Endothelial cell of umbilical vein (primary cell): ENCODE data around the gene CACNA1C. TPM values are rescaled to one million over a fixed set of nuclear protein-coding genes. Genes with fewer than 3 reads are reported as not detected.

Source experiments
- BruUV-seq: library from RNA; stranded (reverse); fragments of 400-500 nt; replicated peaks from 2 replicates; lab custom pipeline; 2021; lab: Mats Ljungman, UMichigan
- CTCF ChIA-PET: fragments of 300-600, 350-600 bp; sonication (Branson Sonifier 250); formaldehyde crosslinking; loops from one replicate; lab custom pipeline; 2021; ENCODE audit warnings: antibody characterized with exemption, inconsistent platforms; lab: Charles Lee
- POLR2A ChIA-PET: fragments of 300-600, 350-600 bp; sonication (Branson Sonifier 250); formaldehyde crosslinking; loops from one replicate; lab custom pipeline; 2021; ENCODE audit warnings: antibody characterized with exemption, inconsistent platforms; lab: Charles Lee
- DNase-seq: peaks from one replicate; pipeline ENCODE4 v3.0.0-alpha.2; 2011; ENCODE audit warnings: low read depth, low spot score
- FAIRE-seq: peaks from 2 replicates; lab custom pipeline; 2011; peaks lifted over from hg19 to GRCh38; lab: Jason Lieb, UNC
- H2AFZ ChIP-seq: 2 replicates; pipeline ENCODE4 v1.6.0; 2012; ENCODE audit warnings: low read depth, low read length, control low read depth, inconsistent platforms
- H3K27ac ChIP-seq: 2 replicates; pipeline ENCODE4 v1.5.1; 2011; ENCODE audit warnings: low read depth, mild to moderate bottlenecking, control low read depth, low read length, moderate library complexity; ENCODE audit not compliant: insufficient read depth
- H3K27me3 ChIP-seq, 2 experiments: 2 replicates each; pipeline versions ENCODE4 v1.6.0 to v1.6.1; 2011; ENCODE audit warnings: low read length in 2 of 2, mixed read lengths in 1 of 2; ENCODE audit not compliant: control insufficient read depth in 2 of 2, insufficient read depth in 2 of 2
- H3K36me3 ChIP-seq, 2 experiments: 2 replicates in 1 of 2; 3 replicates in 1 of 2; pipeline ENCODE4 v1.5.1; 2011; ENCODE audit warnings: low read length in 2 of 2, mild to moderate bottlenecking in 1 of 2, moderate library complexity in 1 of 2; ENCODE audit not compliant: control insufficient read depth in 2 of 2, insufficient read depth in 2 of 2; ENCODE audit errors: extremely low read depth in 1 of 2
- H3K4me1 ChIP-seq: 3 replicates; pipeline ENCODE4 v1.5.1; 2011; ENCODE audit warnings: mild to moderate bottlenecking, low read length; ENCODE audit not compliant: control insufficient read depth, insufficient read depth; ENCODE audit errors: extremely low read depth
- H3K4me2 ChIP-seq: 2 replicates; pipeline ENCODE4 v1.6.1; 2011; ENCODE audit warnings: low read length, control low read depth, mixed read lengths; ENCODE audit not compliant: insufficient read depth
- H3K4me3 ChIP-seq, 3 experiments: fragments of 200-600 bp in 1 of 3; sonication (generic), shearing (Covaris generic) in 1 of 3; replicated peaks in 1 of 3; 2 replicates each; pipeline ENCODE4 v1.5.1; 2011 to 2016; ENCODE audit warnings: control low read depth in 3 of 3, low read length in 3 of 3, mild to moderate bottlenecking in 2 of 3, inconsistent platforms in 1 of 3, low read depth in 1 of 3, moderate library complexity in 1 of 3; ENCODE audit not compliant: insufficient read depth in 1 of 3
- H3K79me2 ChIP-seq: 2 replicates; pipeline ENCODE4 v1.6.0; 2012; ENCODE audit warnings: low read length, inconsistent platforms; ENCODE audit not compliant: control insufficient read depth, insufficient read depth
- H3K9ac ChIP-seq: replicated peaks from 2 replicates; pipeline ENCODE3; 2011; ENCODE audit warnings: low read length, control low read depth; ENCODE audit not compliant: insufficient read depth; ENCODE audit errors: extremely low read depth
- H3K9me1 ChIP-seq: replicated peaks from 3 replicates; pipeline ENCODE4 v1.6.0; 2011; ENCODE audit warnings: mild to moderate bottlenecking, low read length; ENCODE audit not compliant: control insufficient read depth, insufficient read depth; ENCODE audit errors: extremely low read depth
- H3K9me3 ChIP-seq: replicated peaks from 2 replicates; pipeline ENCODE4 v1.5.1; 2012; ENCODE audit warnings: low read length, inconsistent platforms; ENCODE audit not compliant: control insufficient read depth, insufficient read depth
- H4K20me1 ChIP-seq: replicated peaks from 2 replicates; pipeline ENCODE3; 2011; ENCODE audit warnings: mild to moderate bottlenecking, low read length; ENCODE audit not compliant: control insufficient read depth, insufficient read depth; ENCODE audit errors: extremely low read depth
- CTCF ChIP-seq, 2 donors: IDR thresholded peaks; 1 replicate in 1 of 2; 2 replicates in 1 of 2; pipeline ENCODE4 v1.5.1; 2011; ENCODE audit warnings: low read length in 2 of 2, mild to moderate bottlenecking in 2 of 2, moderate library complexity in 2 of 2, control low read depth in 1 of 2, inconsistent platforms in 1 of 2, low read depth in 1 of 2; ENCODE audit not compliant: insufficient read depth in 1 of 2; ENCODE audit errors: extremely low read depth in 1 of 2
- EZH2 ChIP-seq: IDR thresholded peaks from 2 replicates; pipeline ENCODE4 v1.6.1; 2012; ENCODE audit warnings: borderline replicate concordance, low read depth, mild to moderate bottlenecking, moderate library complexity, low read length, inconsistent platforms; ENCODE audit not compliant: severe bottlenecking
- FOS ChIP-seq: IDR thresholded peaks from 2 replicates; pipeline ENCODE4 v1.6.1; 2011; ENCODE audit warnings: mild to moderate bottlenecking, low read length, moderate library complexity, borderline replicate concordance; ENCODE audit not compliant: insufficient read depth
- GATA2 ChIP-seq: IDR thresholded peaks from 2 replicates; pipeline ENCODE4 v1.7.0; 2011; ENCODE audit warnings: low read depth, mild to moderate bottlenecking, moderate library complexity, mixed read lengths, low read length; ENCODE audit not compliant: insufficient read length, insufficient read depth
- JUN ChIP-seq: IDR thresholded peaks from 2 replicates; pipeline ENCODE4 v1.6.1; 2011; ENCODE audit warnings: borderline replicate concordance, low read depth; ENCODE audit not compliant: insufficient read length, insufficient read depth
- MAX ChIP-seq: IDR thresholded peaks from 2 replicates; pipeline ENCODE4 v1.6.1; 2011; ENCODE audit not compliant: insufficient read depth, insufficient read length
- MYC ChIP-seq: IDR thresholded peaks from one replicate; pipeline ENCODE4 v1.6.1; 2011; ENCODE audit warnings: mild to moderate bottlenecking, low read depth, low read length
- POLR2A ChIP-seq: IDR thresholded peaks from 2 replicates; pipeline ENCODE4 v1.6.1; 2012; ENCODE audit warnings: low read depth, mild to moderate bottlenecking, control low read depth, low read length
- POLR2AphosphoS5 ChIP-seq: IDR thresholded peaks from 2 replicates; pipeline ENCODE4 v1.6.1; 2012; ENCODE audit warnings: low read depth, mild to moderate bottlenecking, control low read depth, low read length, moderate library complexity; ENCODE audit not compliant: insufficient read depth
- dilution Hi-C: fragments of 300-500 bp; cut with MboI; formaldehyde crosslinking; loops from one replicate; pipeline ENCODE4 v1.15.0; 2019; ENCODE audit warnings: low sequenced_read_pairs; ENCODE audit not compliant: extremely low pct_ligation_motif_present
- intact Hi-C: fragments of 100-400 bp; cut with micrococcal nuclease; formaldehyde crosslinking; loops from one replicate; pipeline ENCODE4 v1.10.0; 2022
- polyA plus RNA-seq, 4 experiments: library from polyadenylated mRNA; depleted of rRNA in 3 of 4; stranded (reverse) in 3 of 4; unstranded in 1 of 4; fragments of >200 nt; gene quantifications; 2 replicates each; pipeline versions ENCODE4 v1.2.1 to v1.2.3, GENCODE V29; 2011 to 2012; ENCODE audit warnings: missing spikeins in 1 of 4
- total RNA-seq: library from RNA; stranded (reverse); gene quantifications from 2 replicates; pipeline ENCODE4 v1.2.3, GENCODE V29; 2021

Gene CACNA1C
- total and polyA plus RNA-seq, 2 donors (not counting 3 experiments of a cell fraction or from before 2014, with no cell fraction given) = not detected

- POLR2A ChIA-PET = interaction anchor here (0.7 kb wide), 1 partner anchor 1687 kb away, joined by 3 read pairs; no protein-coding TSS in a partner anchor
- Histone ChIP-seq H3K36me3 (no peaks in the 10 kb centered on the region), H3K9me1 (no peaks in the 10 kb centered on the region), H3K4me3 (no peak overlapping the region), H3K79me2 (no peaks in the 10 kb centered on the region), H4K20me1 (no peaks in the 10 kb centered on the region), H3K4me2 (no peak overlapping the region), H3K27me3 (no peaks in the 10 kb centered on the region), H3K27ac (no peak overlapping the region), H3K9me3 (no peaks in the 10 kb centered on the region), H3K4me1 (no peaks in the 10 kb centered on the region), H2AFZ (no peak overlapping the region), H3K9ac (no peak overlapping the region)
- DNase-seq (no peak), FAIRE-seq (no peak)
- intact Hi-C loops = no loop called here
- CTCF ChIA-PET = no interaction called here
- BruUV-seq = no TSS peak
- dilution Hi-C loops = no loop called here
- no peak for TF ChIP-seq JUN
- no peak for TF ChIP-seq EZH2
- TF ChIP-seq CTCF (IDR thresholded peaks at IDR 0.05; ENCODE audit: extremely low read depth in 1 of 2, insufficient read depth in 1 of 2, low read depth in 1 of 2, low read length in 2 of 2) = no peak
- TF ChIP-seq FOS = no peak
- TF ChIP-seq POLR2AphosphoS5 = no peak
- no peak for TF ChIP-seq POLR2A
- no peak for TF ChIP-seq MYC
- no peak for TF ChIP-seq GATA2
- TF ChIP-seq MAX = no peak
These were observed 460.6 kb downstream of the CACNA1C start for GRCh38 chr12:2513141-2514037.
